Thyroid gland (tissue), 4 donors: ENCODE results near the gene SERPINC1. TPM values are rescaled to one million over a fixed set of nuclear protein-coding genes. Genes with fewer than 3 reads are reported as not detected.
"Not testable (repeated sequence)": the region's sequence is repeated elsewhere in the genome, so short reads cannot be mapped to it uniquely, and the experiment has no call there.

Source experiments
- DNase-seq, 2 donors: peaks; one replicate each; pipeline ENCODE4 v3.0.0-alpha.2; 2019
- H3K27ac ChIP-seq, 3 donors: fragments of 200-600 bp; sonication (generic); 1 replicate in 2 of 3; 2 replicates in 1 of 3; pipeline ENCODE4 v1.5.1; 2016 to 2019; ENCODE audit warnings: mild to moderate bottlenecking in 1 of 3, moderate library complexity in 1 of 3
- H3K27me3 ChIP-seq: fragments of 200-600 bp; sonication (generic); one replicate; pipeline ENCODE4 v1.5.1; 2019
- H3K36me3 ChIP-seq, 2 donors: fragments of 200-600 bp; sonication (generic); one replicate each; pipeline ENCODE4 v1.5.1; 2016 to 2019
- H3K4me1 ChIP-seq, 2 donors: fragments of 200-600 bp; sonication (generic); one replicate each; pipeline ENCODE4 v1.5.1; 2017 to 2019
- H3K4me3 ChIP-seq, 3 donors: fragments of 200-600 bp; sonication (generic); replicated peaks in 1 of 3; 1 replicate in 2 of 3; 2 replicates in 1 of 3; pipeline ENCODE4 v1.5.1; 2016; ENCODE audit warnings: mild to moderate bottlenecking in 1 of 3
- H3K9me3 ChIP-seq: fragments of 200-600 bp; sonication (generic); one replicate; pipeline ENCODE4 v1.5.1; 2017
- CTCF ChIP-seq, 6 experiments: fragments of 200-600 bp in 3 of 6; fragments of 450-650 bp in 3 of 6; sonication (generic) in 3 of 6; IDR thresholded peaks; one replicate each; pipeline ENCODE4 v1.5.1; 2016 to 2019; ENCODE audit warnings: antibody characterized with exemption in 6 of 6, mild to moderate bottlenecking in 2 of 6, inconsistent platforms in 1 of 6, moderate library complexity in 1 of 6
- POLR2A ChIP-seq, 2 donors: fragments of 450-650 bp; IDR thresholded peaks; one replicate each; pipeline ENCODE4 v1.6.1; 2017; ENCODE audit warnings: antibody characterized with exemption in 2 of 2, mild to moderate bottlenecking in 2 of 2, moderate library complexity in 1 of 2
- WGBS, 2 donors: methylation state at CpG; one replicate each; pipeline ENCODE4 v1.1.5; 2017; 5-methylcytosine and 5-hydroxymethylcytosine counted together
- intact Hi-C: fragments of 100-400 bp; cut with DNase I; formaldehyde crosslinking; loops from one replicate; pipeline ENCODE4 v1.15.1; 2023
- total RNA-seq, 4 donors: library from RNA; depleted of rRNA; stranded (reverse); fragments of >200 nt; gene quantifications; one replicate each; pipeline ENCODE4 v1.2.3, GENCODE V29; 2016

Gene SERPINC1
- total RNA-seq, 4 donors from 2014 or later: not detected

GRCh38 chr1:173863224-173864161, 53.6 kb downstream of the SERPINC1 start:
- Histone ChIP-seq H3K27ac (no peak overlapping the region), H3K9me3 (no peaks in the 10 kb centered on the region), H3K27me3 (no peaks in the 10 kb centered on the region), H3K4me3 (no peak overlapping the region), H3K36me3 (peaks cover 28 to 31% of the 10 kb centered on the region in 2 donors), H3K4me1 (peaks cover 12 to 14% of the 10 kb centered on the region in 2 donors)
- DNase-seq: no peak
- TF ChIP-seq POLR2A (IDR thresholded peaks at IDR 0.05): no peak
- no peak for TF ChIP-seq CTCF (IDR thresholded peaks at IDR 0.05)
- intact Hi-C loops: no loop called here

GRCh38 chr1:173862769-173863223, 54.3 kb downstream of the SERPINC1 start:
- H3K27ac ChIP-seq: no peak overlapping the region
- TF ChIP-seq CTCF (IDR thresholded peaks at IDR 0.05): no peak
- no peak for TF ChIP-seq POLR2A (IDR thresholded peaks at IDR 0.05)
- WGBS, 2 donors: 82 to 87% methylated on average over 8 of the region's 8 CpGs
- peaks cover 35% of the 10 kb centered on the region in 2 donors for H3K36me3 ChIP-seq
- no peaks in the 10 kb centered on the region for H3K27me3 ChIP-seq
- no peaks in the 10 kb centered on the region for H3K9me3 ChIP-seq
- H3K4me1 ChIP-seq: peaks cover 12 to 14% of the 10 kb centered on the region in 2 donors
- intact Hi-C loops: no loop called here
- H3K4me3 ChIP-seq: no peak overlapping the region
- no peak for DNase-seq

- H3K4me3 ChIP-seq, H3K9me3 ChIP-seq, H3K27me3 ChIP-seq, intact Hi-C loops, DNase-seq, H3K27ac ChIP-seq: not testable (repeated sequence)
- Histone ChIP-seq H3K36me3 (peaks cover 35 to 38% of the 10 kb centered on the region in 2 donors), H3K4me1 (peaks cover 11 to 14% of the 10 kb centered on the region in 2 donors)
- 85 to 89% methylated on average over 13 of the region's 13 CpGs for WGBS, 2 donors
Measured at GRCh38 chr1:173862146-173862768, 54.9 kb downstream of the SERPINC1 start.

GRCh38 chr1:173861731-173862145, 55.4 kb downstream of the SERPINC1 start:
- no peaks in the 10 kb centered on the region for H3K27me3 ChIP-seq
- DNase-seq: no peak
- intact Hi-C loops: no loop called here
- WGBS, 2 donors: 92 to 96% methylated on average over 7 of the region's 7 CpGs
- H3K9me3 ChIP-seq: no peaks in the 10 kb centered on the region
- H3K36me3 ChIP-seq: peaks cover 35 to 42% of the 10 kb centered on the region in 2 donors
- H3K4me3 ChIP-seq: no peak overlapping the region
- TF ChIP-seq CTCF (IDR thresholded peaks at IDR 0.05) (no peak), POLR2A (IDR thresholded peaks at IDR 0.05) (no peak)
- peaks cover 6 to 13% of the 10 kb centered on the region in 2 donors for H3K4me1 ChIP-seq
- no peak overlapping the region for H3K27ac ChIP-seq

- Histone ChIP-seq H3K36me3 (peaks cover 29 to 43% of the 10 kb centered on the region in 2 donors), H3K4me1 (no peaks in the 10 kb centered on the region), H3K4me3 (no peak overlapping the region), H3K27ac (no peak overlapping the region), H3K9me3 (no peaks in the 10 kb centered on the region), H3K27me3 (no peaks in the 10 kb centered on the region)
- 89 to 96% methylated on average over 1 of the region's 1 CpG for WGBS, 2 donors
- DNase-seq: no peak
- TF ChIP-seq CTCF (IDR thresholded peaks at IDR 0.05) (no peak), POLR2A (IDR thresholded peaks at IDR 0.05) (no peak)
- intact Hi-C loops: no loop called here
Measured at GRCh38 chr1:173860065-173860464, 57.1 kb downstream of the SERPINC1 start.

GRCh38 chr1:173859547-173859946, 57.6 kb downstream of the SERPINC1 start:
- H3K4me1 ChIP-seq, DNase-seq, H3K9me3 ChIP-seq, H3K27ac ChIP-seq, H3K4me3 ChIP-seq, intact Hi-C loops, H3K27me3 ChIP-seq: not testable (repeated sequence)
- 88 to 92% methylated on average over 5 of the region's 5 CpGs for WGBS, 2 donors
- peaks cover 24 to 39% of the 10 kb centered on the region in 2 donors for H3K36me3 ChIP-seq
